Camera-type eye (tissue), 1 donor: Measurements from ENCODE around the gene LRP2. TPM values are rescaled to one million over a fixed set of nuclear protein-coding genes. Genes with fewer than 3 reads are reported as not detected.

Source experiments
- total RNA-seq: library from RNA; depleted of rRNA; stranded (reverse); fragments of >200 nt; gene quantifications from one replicate; pipeline ENCODE4 v1.2.3, GENCODE V29; 2014

Gene LRP2
- total RNA-seq, result 88.0 TPM

DNA sequence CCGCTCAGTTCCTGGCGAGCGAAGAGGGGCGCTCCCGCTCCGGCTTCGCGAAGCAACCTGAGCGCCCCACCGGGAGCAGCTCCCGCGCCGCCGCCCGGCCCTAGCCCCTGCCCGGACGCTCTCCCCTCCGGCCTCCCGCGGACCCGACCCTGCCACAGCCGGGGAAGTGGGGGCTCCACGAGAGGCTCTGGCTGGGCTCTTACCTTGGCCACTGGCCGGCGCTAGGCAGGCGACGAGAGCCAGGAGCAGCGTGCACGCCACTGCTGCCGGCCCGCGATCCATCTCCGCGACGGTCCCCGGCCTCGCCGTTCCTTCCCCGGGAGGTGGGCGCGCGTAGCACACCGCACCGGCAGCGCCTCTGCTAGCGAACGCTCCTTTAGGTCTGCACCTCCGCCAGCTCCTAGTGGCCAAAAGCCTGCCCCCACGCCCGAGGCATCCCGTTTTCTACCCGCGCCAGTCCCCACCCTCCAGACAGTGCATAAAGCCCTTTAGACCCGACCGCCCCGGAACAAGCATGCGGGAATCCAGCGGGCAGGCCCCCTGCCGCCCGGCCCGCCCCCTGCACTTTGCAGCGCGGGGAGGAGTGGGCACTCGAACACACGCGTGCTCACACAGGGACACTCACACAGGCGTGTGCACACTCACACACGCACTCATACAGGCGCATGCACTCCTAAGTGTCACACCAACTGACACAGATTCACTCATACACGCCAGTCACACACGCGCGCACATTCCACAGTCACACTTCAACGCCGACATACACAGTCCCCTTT lies at the start of gene LRP2:
TSS of gene LRP2 (minus strand) at position 417 of the 776 bp plus-strand sequence. CDS start at position 282, 135 bp downstream.

Other genes with a start within 250 kb of the LRP2 start
- gene BBS5, start 117.0 kb upstream of the LRP2 start, total RNA-seq, result 33.8 TPM
- 209 TPM for gene KLHL41, start 147.2 kb upstream of the LRP2 start, total RNA-seq
- gene FASTKD1, start 211.3 kb upstream of the LRP2 start, total RNA-seq, result 51.5 TPM
- 68.1 TPM for gene PPIG, start 221.8 kb upstream of the LRP2 start, total RNA-seq